IPS-20b (cell line): ENCODE results near the gene SP2.

Experiments used
- H3K27ac ChIP-seq: one replicate; pipeline ENCODE4 v1.5.1; 2013; ENCODE audit warnings: low read length
- H3K27me3 ChIP-seq: 2 replicates; pipeline ENCODE4 v1.6.1; 2013; ENCODE audit warnings: mild to moderate bottlenecking, low read length, inconsistent platforms; ENCODE audit not compliant: insufficient read depth
- H3K36me3 ChIP-seq: 2 replicates; pipeline ENCODE4 v1.6.1; 2013; ENCODE audit warnings: low read depth, mild to moderate bottlenecking, inconsistent platforms, low read length, moderate library complexity; ENCODE audit not compliant: insufficient read depth
- H3K4me1 ChIP-seq: 2 replicates; pipeline ENCODE4 v1.6.1; 2013; ENCODE audit warnings: mild to moderate bottlenecking, control low read depth, inconsistent platforms, low read length, moderate library complexity; ENCODE audit not compliant: insufficient read depth
- H3K4me3 ChIP-seq: 2 replicates; pipeline ENCODE4 v1.5.1; 2013; ENCODE audit warnings: mild to moderate bottlenecking, low read length, inconsistent platforms
- H3K9ac ChIP-seq: 2 replicates; pipeline ENCODE4 v1.6.1; 2013; ENCODE audit warnings: low read depth, mild to moderate bottlenecking, inconsistent platforms, low read length, moderate library complexity
- H3K9me3 ChIP-seq: 2 replicates; pipeline ENCODE4 v1.6.1; 2013; ENCODE audit warnings: mild to moderate bottlenecking, low read depth, low read length, inconsistent platforms; ENCODE audit not compliant: insufficient read depth

SP2 gene

DNA sequence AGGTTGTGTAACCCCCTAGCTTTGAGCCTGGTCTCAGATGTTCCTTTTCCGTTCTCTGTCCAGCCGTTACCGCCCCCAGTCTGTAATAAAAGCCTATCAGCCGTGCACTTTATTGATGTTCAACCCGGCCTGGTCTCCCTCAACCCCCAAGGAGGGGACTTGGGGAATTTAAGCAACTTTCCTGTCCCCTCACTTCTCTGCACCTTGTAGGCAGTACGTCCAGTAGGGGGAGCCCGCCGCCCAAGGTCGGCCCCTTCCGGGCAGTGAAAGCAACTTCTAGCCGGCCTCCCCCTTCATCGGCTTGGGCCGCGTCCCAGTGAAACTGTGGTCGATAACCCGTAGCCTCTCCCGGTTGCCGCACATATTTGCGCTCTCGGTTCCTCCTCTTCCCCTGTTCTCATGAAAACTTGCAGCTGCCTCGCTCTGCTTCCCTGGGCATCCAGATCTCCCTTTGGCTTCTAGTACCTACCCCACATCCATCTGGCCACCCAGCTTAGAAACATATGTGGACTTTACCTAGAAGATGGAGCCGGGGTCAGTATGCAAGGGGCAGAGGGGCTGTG, 53.2 kb downstream of the SP2 start:
- H3K27ac ChIP-seq, result no peak overlapping the region
- peak overlapping the region; percentile 53; the same call in 1 of the 2 replicates for H3K4me3 ChIP-seq

GRCh38 chr17:47949946-47950345, 53.9 kb downstream of the SP2 start:
- H3K4me1 ChIP-seq, result peaks cover 6% of the 10 kb centered on the region; the same call in 1 of the 2 replicates
- H3K4me3 ChIP-seq, result peak overlapping the region; percentile 53; the same call in 1 of the 2 replicates
- no peaks in the 10 kb centered on the region for H3K9me3 ChIP-seq
- H3K9ac ChIP-seq, result peak overlapping the region; percentile 63; the same call in 1 of the 2 replicates
- H3K27me3 ChIP-seq, result no peaks in the 10 kb centered on the region; the same call in 1 of the 2 replicates
- peaks cover 6% of the 10 kb centered on the region; the same call in 1 of the 2 replicates for H3K36me3 ChIP-seq
- H3K27ac ChIP-seq, result no peak overlapping the region

More for the DNA sequence above, 53.2 kb downstream of the SP2 start:
- Histone ChIP-seq H3K9ac (peak overlapping the region; percentile 63; the same call in 1 of the 2 replicates), H3K4me1 (peaks cover 6% of the 10 kb centered on the region; the same call in 1 of the 2 replicates), H3K27me3 (no peaks in the 10 kb centered on the region; the same call in 1 of the 2 replicates), H3K9me3 (no peaks in the 10 kb centered on the region), H3K36me3 (peaks cover 11% of the 10 kb centered on the region; the same call in 1 of the 2 replicates)

DNA sequence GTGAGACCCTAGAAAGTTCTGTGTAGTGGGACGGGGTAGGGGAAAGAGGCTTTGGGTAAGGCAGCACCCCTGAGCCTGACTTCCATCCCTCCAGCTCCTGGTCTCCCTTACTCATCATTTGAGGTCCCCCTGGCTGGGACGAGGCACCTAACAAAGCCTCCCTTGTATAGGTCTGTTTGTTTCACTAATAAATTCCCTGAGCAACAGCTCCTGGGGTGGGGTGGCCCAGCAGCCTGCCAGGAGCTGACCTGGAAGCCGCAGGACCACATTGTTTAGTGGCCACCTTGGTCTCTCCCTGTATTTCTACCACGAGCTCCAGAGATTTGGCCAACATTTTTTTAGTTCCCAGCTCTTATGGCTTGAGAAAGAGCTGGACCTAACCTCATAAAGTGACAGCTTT, 54.4 kb downstream of the SP2 start:
- Histone ChIP-seq H3K36me3 (0 out of 2 replicates have a peak, but pooled peaks cover under 1% of the 10 kb centered on the region), H3K9me3 (no peaks in the 10 kb centered on the region), H3K27ac (no peak overlapping the region), H3K4me3 (no peak overlapping the region), H3K9ac (no peak overlapping the region), H3K27me3 (no peaks in the 10 kb centered on the region; the same call in 1 of the 2 replicates), H3K4me1 (peaks cover 6% of the 10 kb centered on the region; the same call in 1 of the 2 replicates)

- H3K27ac ChIP-seq, result no peak overlapping the region
- peaks cover 9% of the 10 kb centered on the region; the same call in 1 of the 2 replicates for H3K4me1 ChIP-seq
- no peak overlapping the region for H3K9ac ChIP-seq
- H3K27me3 ChIP-seq, result no peaks in the 10 kb centered on the region; the same call in 1 of the 2 replicates
- no peaks in the 10 kb centered on the region for H3K9me3 ChIP-seq
- H3K36me3 ChIP-seq, result no peaks in the 10 kb centered on the region
- H3K4me3 ChIP-seq, result no peak overlapping the region
Measured at GRCh38 chr17:47952171-47953021, 56.4 kb downstream of the SP2 start.

- Histone ChIP-seq H3K9me3 (no peaks in the 10 kb centered on the region), H3K36me3 (no peaks in the 10 kb centered on the region), H3K4me1 (peaks cover 12% of the 10 kb centered on the region; the same call in 1 of the 2 replicates), H3K27ac (no peak overlapping the region), H3K9ac (no peak overlapping the region), H3K27me3 (peaks cover 7% of the 10 kb centered on the region), H3K4me3 (no peak overlapping the region)
Measured at GRCh38 chr17:47953909-47954308, 57.9 kb downstream of the SP2 start.

DNA sequence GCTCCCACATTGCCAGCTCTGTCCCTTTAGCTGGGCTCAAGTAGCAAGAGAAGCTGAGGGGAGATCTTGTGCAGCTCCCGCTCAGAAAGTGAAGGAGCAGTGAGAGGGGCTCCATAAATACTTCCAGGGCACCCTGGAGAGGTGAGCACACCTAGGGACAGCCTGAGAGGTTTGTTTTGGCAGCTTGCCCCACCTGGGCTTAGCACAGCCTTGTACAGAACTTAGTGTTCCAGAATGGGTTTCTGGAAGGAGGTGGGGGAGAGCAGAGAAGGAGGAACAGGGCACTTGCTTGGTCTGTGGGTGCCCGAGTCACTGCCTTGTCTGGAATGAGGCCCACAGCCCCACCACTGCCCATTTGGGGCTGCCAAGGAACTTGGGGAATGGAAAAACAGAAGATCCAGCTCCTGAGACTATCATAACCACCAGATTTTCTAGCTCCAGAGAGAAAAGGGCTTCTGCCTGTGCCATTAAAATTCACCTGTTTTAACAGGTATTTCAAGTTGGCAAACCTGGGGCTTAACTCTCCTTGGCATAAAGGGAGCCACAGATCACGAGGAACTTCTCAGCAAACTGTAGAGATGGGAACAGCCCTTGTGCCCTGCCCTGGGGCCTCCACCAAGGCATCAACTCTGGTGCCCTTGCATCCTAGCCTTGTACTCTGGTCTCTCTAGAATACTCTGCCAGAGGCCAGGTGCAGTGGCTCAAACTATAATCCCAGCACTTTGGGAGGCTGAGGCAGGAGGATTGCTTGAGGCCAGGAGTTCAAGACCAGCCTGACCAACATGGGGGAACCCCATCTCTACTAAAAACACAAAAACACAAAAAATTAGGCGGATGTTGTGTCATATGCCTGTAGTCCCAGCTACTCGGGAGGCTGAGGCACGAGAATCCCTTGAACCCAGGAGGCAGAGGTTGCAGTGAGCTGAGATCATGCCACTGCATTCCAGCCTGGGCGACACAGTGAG, 59.7 kb downstream of the SP2 start:
- Histone ChIP-seq H3K27me3 (peaks cover 16% of the 10 kb centered on the region), H3K27ac (no peak overlapping the region), H3K36me3 (no peaks in the 10 kb centered on the region), H3K4me3 (no peak overlapping the region), H3K9me3 (no peaks in the 10 kb centered on the region), H3K9ac (no peak overlapping the region), H3K4me1 (peaks cover 9% of the 10 kb centered on the region; the same call in 1 of the 2 replicates)

GRCh38 chr17:47956791-47957590, 61.0 kb downstream of the SP2 start:
- Histone ChIP-seq H3K36me3 (no peaks in the 10 kb centered on the region), H3K9me3 (no peaks in the 10 kb centered on the region), H3K9ac (no peak overlapping the region), H3K27me3 (peaks cover 16% of the 10 kb centered on the region), H3K4me3 (peak overlapping the region; percentile 25; the same call in 1 of the 2 replicates), H3K4me1 (peaks cover 9% of the 10 kb centered on the region; the same call in 1 of the 2 replicates), H3K27ac (no peak overlapping the region)

GRCh38 chr17:47957591-47958490, 61.8 kb downstream of the SP2 start, which contains the start of gene PRR15L:
Gene PRR15L (minus strand): TSS chr17:47957883. CDS start chr17:47953234, 4,649 bp downstream.
- Histone ChIP-seq H3K9ac (no peak within 1 kb of the TSS), H3K9me3 (no peaks in the 10 kb centered on the region), H3K4me1 (peaks cover 9% of the 10 kb centered on the region; the same call in 1 of the 2 replicates), H3K4me3 (peak within 1 kb of the TSS; percentile 25; the same call in 1 of the 2 replicates), H3K27me3 (peaks cover 16% of the 10 kb centered on the region), H3K36me3 (no peaks in the 10 kb centered on the region), H3K27ac (no peak within 1 kb of the TSS)

- H3K4me3 ChIP-seq, result no peak overlapping the region
- H3K27ac ChIP-seq, result no peak overlapping the region
- H3K9me3 ChIP-seq, result no peaks in the 10 kb centered on the region
- H3K27me3 ChIP-seq, result peaks cover 16% of the 10 kb centered on the region
- peaks cover 9% of the 10 kb centered on the region; the same call in 1 of the 2 replicates for H3K4me1 ChIP-seq
- no peak overlapping the region for H3K9ac ChIP-seq
- H3K36me3 ChIP-seq, result no peaks in the 10 kb centered on the region
Measured at GRCh38 chr17:47959825-47960655, 64.0 kb downstream of the SP2 start.
